Measurements from ENCODE around the gene MYADML2. TPM values are rescaled to one million over a fixed set of nuclear protein-coding genes. Genes with fewer than 3 reads are reported as not detected.

The MYADML2 gene
- not detected in 2 replicates for total RNA-seq (2021)
- Bru-seq, nascent RNA = not detected
- not detected for BruChase-seq, experiment 1, labeled RNA remaining after a 2-hour chase
- not detected for BruChase-seq, experiment 2, labeled RNA remaining after a 6-hour chase
- long read RNA-seq = 0 reads

DNA sequence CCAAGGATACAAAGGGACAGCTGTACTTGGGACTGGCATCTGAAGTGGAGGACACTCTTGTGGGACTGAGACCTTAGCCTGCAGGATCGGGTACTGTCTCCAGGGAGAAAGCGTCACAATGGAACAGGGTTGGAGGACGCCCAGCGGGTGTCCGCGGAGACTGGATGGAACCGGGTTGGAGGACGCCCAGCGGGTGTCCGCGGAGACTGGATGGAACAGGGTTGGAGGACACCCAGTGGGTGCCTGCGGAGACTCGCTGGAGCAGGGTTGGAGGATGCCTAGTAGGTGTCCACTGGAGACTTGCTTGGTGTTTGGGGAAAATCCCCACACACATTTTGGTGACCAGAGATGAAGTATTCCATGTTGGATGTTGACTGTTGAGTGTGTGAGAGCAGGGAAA, at the start of gene MYADML2:
MYADML2 (minus strand) TSS at position 45 of the 400 bp plus-strand sequence. CDS start 5,492 bp downstream, outside the sequence.
- Histone ChIP-seq H3K4me3 (no peak within 1 kb of the TSS), H2AFZ (no peak within 1 kb of the TSS), H3K27me3 (ENCODE audit: insufficient read depth, low read depth) (no peaks in the 10 kb centered on the region), H3K9me2 (ENCODE audit: insufficient read depth) (no peaks in the 10 kb centered on the region), H3K9me3 (ENCODE audit: insufficient read depth, low read depth) (no peaks in the 10 kb centered on the region), H3F3A (ENCODE audit: insufficient read depth, low read depth) (no peaks in the 10 kb centered on the region), H3K79me2 (ENCODE audit: low read depth) (no peaks in the 10 kb centered on the region), H3K27ac (no peak within 1 kb of the TSS), H3K36me3 (ENCODE audit: low read depth) (no peaks in the 10 kb centered on the region), H3K4me2 (no peak within 1 kb of the TSS), H4K20me1 (ENCODE audit: insufficient read depth) (no peaks in the 10 kb centered on the region), H3K4me1 (replicated peaks; ENCODE audit: insufficient read depth) (no peaks in the 10 kb centered on the region)
- intact Hi-C loops (cut with micrococcal nuclease; ENCODE audit: unreplicated experiment) = no loop called here
- BruUV-seq (replicated peaks) = no TSS peak
- ChIA-PET POLR2A (ENCODE audit: unreplicated experiment) (no interaction called here), CTCF (no interaction called here)
- no peak for DNase-seq
- TF ChIP-seq EZH2 (IDR thresholded peaks at IDR 0.05; ENCODE audit: low read depth) = no peak
- no peak for TF ChIP-seq CTCF (conservative IDR thresholded peaks at IDR 0.05)

- no peaks in the 10 kb centered on the region for H3K9me3 ChIP-seq (ENCODE audit: insufficient read depth, low read depth)
- CTCF ChIA-PET = no interaction called here
- H3K4me1 ChIP-seq (replicated peaks; ENCODE audit: insufficient read depth) = no peaks in the 10 kb centered on the region
- H3F3A ChIP-seq (ENCODE audit: insufficient read depth, low read depth) = no peaks in the 10 kb centered on the region
- H3K27me3 ChIP-seq (ENCODE audit: insufficient read depth, low read depth) = no peaks in the 10 kb centered on the region
- TF ChIP-seq CTCF (conservative IDR thresholded peaks at IDR 0.05) = no peak
- no peak for TF ChIP-seq EZH2 (IDR thresholded peaks at IDR 0.05; ENCODE audit: low read depth)
- H3K79me2 ChIP-seq (ENCODE audit: low read depth) = no peaks in the 10 kb centered on the region
- H3K4me3 ChIP-seq = no peak overlapping the region
- H3K4me2 ChIP-seq = no peak overlapping the region
- no TSS peak for BruUV-seq (replicated peaks)
- no peak for DNase-seq
- H3K27ac ChIP-seq = no peak overlapping the region
- H2AFZ ChIP-seq = no peak overlapping the region
- POLR2A ChIA-PET (ENCODE audit: unreplicated experiment) = no interaction called here
- H3K9me2 ChIP-seq (ENCODE audit: insufficient read depth) = no peaks in the 10 kb centered on the region
- H4K20me1 ChIP-seq (ENCODE audit: insufficient read depth) = no peaks in the 10 kb centered on the region
- H3K36me3 ChIP-seq (ENCODE audit: low read depth) = no peaks in the 10 kb centered on the region
- intact Hi-C loops (cut with micrococcal nuclease; ENCODE audit: unreplicated experiment) = no loop called here
These were observed 49.3 kb upstream of the MYADML2 start for GRCh38 chr17:81996232-81996756.

DNA sequence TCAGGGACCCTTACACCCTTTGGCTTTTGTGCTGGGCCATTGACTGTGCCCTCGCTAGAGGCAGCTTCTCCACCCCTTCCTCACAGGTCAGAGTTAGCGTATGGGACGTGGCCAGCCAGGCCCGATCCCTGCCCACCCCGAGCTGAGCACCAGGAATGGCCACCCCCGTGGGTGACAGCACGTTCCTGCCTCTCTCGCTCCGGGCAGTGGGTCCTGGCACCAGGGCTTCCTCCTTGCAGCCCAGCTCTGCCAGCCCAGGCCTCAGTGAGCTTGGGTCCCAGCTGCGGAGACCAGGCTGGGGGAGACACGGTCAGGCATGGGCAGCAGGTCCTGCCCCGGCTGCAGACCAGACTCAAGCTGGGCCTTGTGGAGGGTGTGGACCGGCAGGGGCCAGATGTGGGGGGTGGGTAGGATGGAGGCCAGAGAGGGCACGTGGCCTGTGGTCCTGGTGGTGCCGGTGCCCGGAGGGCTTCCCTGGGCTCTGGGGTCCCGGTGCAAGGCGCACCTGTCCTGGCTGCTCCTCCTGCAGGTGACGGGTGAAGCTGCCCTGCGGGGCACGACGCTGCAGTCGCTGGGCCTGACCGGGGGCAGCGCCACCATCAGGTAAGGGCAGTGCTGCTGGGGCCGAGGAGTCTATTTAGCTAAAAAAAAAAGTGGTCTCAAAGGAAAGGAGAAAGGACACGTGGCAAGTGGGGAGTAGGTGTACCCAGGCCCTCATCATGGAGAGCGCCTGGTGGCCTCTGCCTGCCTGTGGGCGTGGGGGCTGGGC, 48.6 kb upstream of the MYADML2 start:
- H2AFZ ChIP-seq = no peak overlapping the region
- no peaks in the 10 kb centered on the region for H3K9me3 ChIP-seq (ENCODE audit: insufficient read depth, low read depth)
- no peaks in the 10 kb centered on the region for H3K4me1 ChIP-seq (replicated peaks; ENCODE audit: insufficient read depth)
- intact Hi-C loops (cut with micrococcal nuclease; ENCODE audit: unreplicated experiment) = no loop called here
- H3K4me3 ChIP-seq = no peak overlapping the region
- DNase-seq = no peak
- no peaks in the 10 kb centered on the region for H3K27me3 ChIP-seq (ENCODE audit: insufficient read depth, low read depth)
- H4K20me1 ChIP-seq (ENCODE audit: insufficient read depth) = no peaks in the 10 kb centered on the region
- no peaks in the 10 kb centered on the region for H3F3A ChIP-seq (ENCODE audit: insufficient read depth, low read depth)
- H3K9me2 ChIP-seq (ENCODE audit: insufficient read depth) = no peaks in the 10 kb centered on the region
- no peak overlapping the region for H3K27ac ChIP-seq
- CTCF ChIA-PET = no interaction called here
- TF ChIP-seq CTCF (conservative IDR thresholded peaks at IDR 0.05) (no peak), EZH2 (IDR thresholded peaks at IDR 0.05; ENCODE audit: low read depth) (no peak)
- no TSS peak for BruUV-seq (replicated peaks)
- POLR2A ChIA-PET (ENCODE audit: unreplicated experiment) = no interaction called here
- H3K36me3 ChIP-seq (ENCODE audit: low read depth) = no peaks in the 10 kb centered on the region
- no peaks in the 10 kb centered on the region for H3K79me2 ChIP-seq (ENCODE audit: low read depth)
- H3K4me2 ChIP-seq = no peak overlapping the region

Data from PC-9 (cell line).